HG03159 (cell line): ENCODE results near the gene SRPX.

Source experiments
- ATAC-seq: cut with Tn5 transposase; IDR thresholded peaks from one replicate; pipeline ENCODE4 v1.9.1; 2021; ENCODE audit warnings: mild to moderate bottlenecking, moderate library complexity; ENCODE audit not compliant: unreplicated experiment

SRPX gene

DNA sequence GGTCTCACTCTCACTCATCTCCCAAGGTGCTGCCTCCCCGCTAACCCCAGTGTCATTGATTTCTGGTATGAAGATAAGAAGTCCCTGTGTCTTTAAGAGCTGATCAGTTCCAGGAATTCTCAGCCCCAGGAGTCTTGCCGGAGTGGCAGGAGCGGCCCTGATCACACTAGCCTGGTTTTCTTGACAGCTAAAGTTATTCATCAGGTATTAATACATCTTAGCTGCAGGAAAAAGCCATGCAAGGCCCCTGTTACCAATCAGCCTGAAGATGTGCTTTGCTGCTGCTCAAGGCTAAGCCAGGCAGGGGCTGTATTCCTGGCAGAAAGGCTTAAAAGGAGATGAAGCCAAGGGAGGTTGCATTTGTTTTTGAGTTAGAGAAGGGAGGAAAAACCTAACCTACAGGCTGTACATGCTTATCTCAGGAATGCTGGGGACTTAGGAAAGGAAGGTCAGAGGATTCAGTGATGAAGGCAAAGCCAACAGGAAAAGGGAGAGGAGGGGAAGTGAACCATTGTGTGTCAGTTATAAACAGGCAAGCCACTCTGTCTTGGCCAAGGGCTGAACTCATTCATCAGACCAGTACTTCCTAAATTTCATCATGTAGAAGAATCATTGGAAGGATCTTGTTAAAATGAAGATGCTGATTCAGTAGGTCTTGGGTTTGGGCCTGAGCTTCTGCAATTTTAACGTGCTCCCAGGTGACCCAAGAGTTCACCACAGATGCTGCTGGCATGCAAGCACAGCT is 8.6 kb downstream of the SRPX start:
- no peak for ATAC-seq

DNA sequence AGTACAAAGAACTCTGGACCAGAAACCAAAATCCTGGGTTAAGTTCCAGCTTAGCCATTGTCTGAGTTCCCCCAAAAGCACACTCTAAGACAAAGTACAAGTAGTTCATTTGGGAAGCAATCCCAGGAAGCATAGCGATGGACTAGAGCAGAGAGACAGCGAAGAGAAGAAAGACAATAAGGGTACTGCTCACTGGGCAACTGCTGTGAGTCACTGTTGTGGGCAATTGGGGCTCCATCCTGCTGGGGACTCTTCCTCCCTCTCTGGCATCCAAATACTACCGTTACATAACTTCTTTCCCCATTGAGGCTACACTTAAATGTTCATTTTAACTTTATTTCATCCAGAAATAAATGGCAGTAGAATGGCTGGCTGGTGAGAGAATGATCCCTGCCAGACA is 14.1 kb downstream of the SRPX start:
- no peak for ATAC-seq

DNA sequence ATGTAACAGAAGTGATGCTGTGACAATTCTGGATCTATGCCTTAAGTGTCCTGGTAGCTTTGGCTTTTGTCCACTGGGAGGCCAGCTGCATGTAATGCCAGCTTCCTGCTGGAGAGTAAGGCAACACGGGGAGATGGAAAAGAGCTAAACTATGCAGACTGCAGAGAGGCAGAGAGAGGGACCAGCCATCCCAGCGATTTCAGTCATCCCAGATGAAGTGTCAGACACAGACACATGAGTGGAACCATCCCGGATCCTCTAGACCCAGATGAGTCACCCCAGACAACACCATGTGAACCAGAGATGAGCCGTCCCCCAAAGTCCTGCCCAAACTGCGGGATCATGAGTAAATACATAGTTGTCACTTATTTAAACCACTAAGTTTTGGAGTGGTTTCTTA is 14.6 kb downstream of the SRPX start:
- ATAC-seq, result no peak

DNA sequence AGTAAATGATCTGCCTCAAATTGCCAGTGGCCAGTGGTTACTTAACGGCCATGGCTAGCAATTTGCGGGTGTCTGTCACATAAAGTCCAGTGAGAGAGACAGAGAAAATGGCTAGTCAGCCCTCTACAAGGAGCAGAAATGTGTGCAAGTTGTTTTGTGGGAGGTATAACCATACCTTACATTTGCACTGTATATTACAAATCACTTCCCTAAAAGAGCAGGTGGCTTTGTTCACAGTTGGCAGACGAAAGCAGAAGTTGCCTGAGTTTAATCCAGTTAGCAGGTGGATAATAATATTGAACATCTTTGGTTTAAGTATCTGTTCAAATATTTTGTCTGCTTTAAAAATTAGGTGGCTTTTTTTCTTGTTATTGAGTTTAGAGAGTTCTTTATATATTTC is 15.6 kb downstream of the SRPX start:
- ATAC-seq, result peak; percentile 84

DNA sequence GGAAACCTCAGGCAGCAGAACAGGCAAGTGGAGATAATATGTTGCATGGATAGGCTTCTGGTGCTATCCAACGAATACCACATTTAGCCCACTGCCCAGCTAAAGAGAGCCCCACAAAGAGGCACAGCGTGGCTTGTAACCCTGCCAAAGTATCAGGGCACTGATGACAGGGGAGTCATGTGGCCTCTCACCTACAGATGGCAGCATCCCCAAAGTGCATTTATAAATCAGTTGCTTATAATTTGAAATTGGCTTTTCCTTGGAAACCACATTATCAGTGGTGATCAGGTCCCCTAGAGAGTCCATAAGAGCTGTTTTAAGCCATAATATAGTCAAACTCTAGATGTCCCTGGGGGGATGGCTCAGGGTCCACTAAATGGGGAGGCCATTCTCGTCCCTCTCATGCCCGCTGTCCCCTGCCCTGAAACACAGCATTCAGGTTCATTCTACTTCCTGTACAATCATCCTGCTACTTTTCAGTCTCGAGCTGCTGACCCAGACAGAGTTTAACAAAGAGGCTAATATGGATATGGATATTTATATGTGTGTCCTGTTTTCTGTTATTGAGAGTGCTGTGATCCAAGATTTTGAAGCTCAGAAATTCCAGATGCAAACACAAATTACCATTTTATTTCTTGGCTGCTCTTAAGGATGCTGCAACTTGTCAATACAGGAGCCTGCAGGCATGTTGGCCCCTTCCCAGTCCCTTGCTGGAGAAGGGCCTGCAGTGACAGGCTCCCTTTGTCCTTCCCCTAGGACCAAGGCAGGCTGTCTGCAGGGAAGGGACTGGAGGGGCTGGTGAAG is 28.5 kb downstream of the SRPX start:
- ATAC-seq, result peak; percentile 55

DNA sequence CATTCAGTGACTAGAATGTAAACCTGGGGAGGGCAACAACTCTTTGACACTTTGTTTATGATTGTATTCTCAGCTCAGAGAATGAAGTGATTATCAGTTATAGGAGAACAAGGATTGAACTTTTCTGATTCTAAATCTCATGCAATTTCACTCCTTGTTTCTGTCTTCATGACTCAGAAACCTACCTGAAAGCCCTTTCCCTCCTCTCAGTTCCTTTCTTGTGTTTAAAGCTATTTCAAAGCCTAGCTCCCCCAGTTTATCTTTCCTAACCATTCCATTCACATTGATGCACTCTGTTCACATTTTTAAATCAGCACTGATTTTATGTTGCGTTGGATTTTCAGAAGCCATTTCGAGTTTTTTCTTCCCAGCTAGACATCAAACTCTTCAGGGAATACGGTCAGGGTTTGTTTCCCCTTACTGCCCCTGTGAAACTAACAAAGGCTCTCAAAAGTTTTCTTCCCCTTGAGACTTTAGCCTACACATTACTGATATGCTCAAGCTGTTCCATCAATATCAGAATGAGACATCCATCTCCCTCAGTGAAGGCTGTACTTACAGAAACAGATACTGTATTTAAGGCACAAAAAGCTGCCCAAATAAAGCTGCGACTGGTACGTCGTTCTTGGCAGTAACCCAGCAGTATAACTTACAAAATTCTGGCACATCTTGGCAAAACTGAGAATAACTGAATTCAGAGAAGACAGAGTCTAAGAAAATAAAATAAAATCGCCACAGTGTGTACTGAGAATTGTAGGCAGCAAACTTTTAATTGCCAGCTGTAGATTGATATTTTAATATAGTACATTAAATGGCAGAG is 31.0 kb downstream of the SRPX start:
- no peak for ATAC-seq

DNA sequence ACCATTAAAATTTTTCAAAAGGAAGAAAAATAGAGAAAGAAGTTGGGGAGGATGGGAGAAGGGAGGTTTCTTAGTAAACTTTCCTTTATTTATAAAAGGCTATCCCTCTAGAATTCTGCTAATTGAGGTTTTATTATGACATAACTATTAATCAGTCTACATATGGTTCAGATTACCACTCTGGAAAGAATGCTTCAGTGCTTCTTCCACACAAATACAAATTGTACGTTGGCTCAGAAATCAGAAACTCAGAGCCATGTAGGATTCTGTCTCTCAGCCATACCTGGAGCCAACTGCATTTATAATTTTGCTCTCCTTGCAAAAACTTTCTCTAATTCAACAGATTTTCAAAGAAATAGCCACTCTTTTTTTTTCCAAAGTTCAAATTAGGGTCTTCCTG is 37.1 kb downstream of the SRPX start:
- ATAC-seq, result no peak

DNA sequence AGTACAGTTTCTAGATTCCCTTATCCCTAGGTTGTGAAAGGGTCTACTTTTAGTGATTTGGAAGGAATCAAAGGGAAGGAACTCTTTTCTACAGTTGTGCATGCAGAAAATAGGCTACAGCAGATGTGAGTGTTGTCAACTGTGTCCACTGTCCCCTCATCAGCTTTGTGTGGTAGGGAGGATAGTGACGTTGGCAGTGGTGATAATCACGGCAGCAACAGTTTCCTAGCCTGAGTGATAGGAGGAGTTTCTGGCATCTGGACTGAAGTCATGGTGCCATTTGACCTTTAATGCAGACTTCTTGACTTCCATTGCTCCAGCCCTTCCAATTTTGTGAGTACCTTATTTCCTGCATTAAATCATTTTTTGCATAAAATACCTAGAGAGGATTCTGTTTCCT is 39.3 kb downstream of the SRPX start:
- no peak for ATAC-seq

DNA sequence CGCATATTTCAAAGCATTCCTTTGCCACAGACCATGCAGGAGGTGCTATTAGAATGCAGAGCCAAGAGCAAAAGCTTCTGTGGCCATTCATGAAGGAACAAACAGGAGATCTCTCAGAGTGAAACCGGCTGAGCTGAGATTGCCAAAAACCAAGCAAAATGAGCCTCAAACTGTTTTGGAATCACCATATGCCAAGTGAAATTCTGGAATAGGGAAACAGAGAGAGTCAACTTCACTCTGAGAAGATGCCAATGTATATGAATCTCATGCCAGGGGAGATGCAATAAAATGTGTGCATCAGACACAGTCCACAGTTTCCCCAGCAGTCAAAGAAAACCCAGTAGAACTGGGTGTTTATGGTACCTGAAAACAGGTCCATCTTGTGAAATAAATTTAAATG is 42.3 kb downstream of the SRPX start:
- no peak for ATAC-seq

DNA sequence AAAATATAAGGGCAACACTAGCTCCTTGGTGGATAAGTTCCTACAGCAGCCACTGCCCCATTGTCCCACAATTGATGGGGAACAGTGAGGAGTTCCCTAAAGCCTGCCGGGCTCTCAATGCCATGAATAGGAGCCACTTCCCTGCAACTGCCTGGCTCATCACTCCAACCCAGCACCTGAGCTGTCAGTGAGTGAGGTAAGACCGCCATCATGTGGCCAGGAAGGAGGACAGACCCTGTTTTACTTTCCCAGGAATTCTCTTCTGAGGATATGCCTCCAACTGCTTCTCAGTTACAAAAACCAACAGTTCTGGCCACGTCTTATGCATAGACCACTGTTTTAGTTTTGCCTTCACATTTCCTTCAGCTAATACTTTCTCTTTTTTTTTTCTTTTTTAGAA is 45.5 kb downstream of the SRPX start:
- ATAC-seq, result no peak

DNA sequence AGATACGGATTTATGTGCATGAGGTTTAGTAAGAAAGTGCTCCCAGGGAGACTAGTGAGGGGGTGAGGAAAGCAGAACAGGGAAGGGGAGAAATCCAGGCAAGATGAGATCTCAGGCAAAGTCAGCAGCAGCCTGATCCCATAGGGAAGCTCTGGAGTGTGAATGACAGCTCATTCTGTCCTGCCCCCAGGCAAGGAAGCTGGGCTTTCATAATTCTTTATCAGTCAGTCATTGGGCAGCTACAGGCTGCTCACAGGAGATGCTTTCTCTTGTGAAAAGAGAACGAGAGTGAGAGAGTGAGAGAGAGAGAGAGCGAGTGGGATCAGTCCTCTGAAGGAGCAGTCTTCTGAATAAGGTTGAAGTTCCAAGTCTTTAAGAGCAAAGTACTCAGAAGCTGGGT is 48.1 kb downstream of the SRPX start:
- no peak for ATAC-seq

DNA sequence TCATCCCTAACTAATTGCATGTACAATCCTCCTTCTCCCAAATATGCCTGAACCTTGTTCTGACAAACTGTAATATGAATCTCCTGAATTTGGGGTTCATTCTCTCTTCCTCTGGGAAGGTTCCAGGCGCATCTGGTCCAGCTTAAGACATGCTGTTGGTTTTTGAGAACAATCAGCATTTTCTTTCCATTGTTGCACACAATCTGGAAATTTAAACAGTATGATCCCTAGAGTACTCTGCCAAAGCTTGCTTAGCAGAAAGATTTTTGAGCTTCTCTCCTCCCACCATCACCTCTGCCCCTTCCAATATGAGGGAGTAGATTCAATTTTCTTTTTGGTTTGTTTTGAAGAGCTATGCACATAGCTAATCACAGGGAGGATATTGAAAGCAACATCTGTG is 50.1 kb downstream of the SRPX start:
- no peak for ATAC-seq

DNA sequence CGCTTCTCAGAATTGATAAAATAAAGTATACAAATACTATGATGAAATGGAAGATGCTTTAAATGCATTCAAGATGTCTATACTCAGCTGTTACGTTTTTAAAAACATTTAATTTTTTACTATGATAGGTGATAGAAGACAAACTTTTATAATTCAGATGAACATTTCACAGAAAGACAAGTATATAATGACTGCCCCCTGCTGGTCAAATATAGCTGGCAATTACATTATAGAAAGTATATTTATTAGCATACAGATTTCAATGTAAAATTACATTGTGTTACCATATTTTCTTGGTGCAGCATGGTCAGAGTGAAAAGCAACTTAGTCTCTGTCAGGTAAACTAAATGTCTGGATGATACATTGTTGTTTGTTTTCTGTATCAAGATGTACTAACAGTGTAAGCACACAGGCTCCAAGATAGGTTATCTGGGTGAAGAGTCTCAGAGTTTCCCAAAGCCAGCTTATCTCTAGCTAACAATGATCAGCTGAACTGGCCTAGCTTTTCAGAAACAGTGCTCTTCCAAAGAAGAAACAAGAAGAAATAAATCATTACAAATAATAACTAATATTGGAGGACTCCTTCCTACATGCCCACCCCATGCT is 54.1 kb downstream of the SRPX start:
- no peak for ATAC-seq

DNA sequence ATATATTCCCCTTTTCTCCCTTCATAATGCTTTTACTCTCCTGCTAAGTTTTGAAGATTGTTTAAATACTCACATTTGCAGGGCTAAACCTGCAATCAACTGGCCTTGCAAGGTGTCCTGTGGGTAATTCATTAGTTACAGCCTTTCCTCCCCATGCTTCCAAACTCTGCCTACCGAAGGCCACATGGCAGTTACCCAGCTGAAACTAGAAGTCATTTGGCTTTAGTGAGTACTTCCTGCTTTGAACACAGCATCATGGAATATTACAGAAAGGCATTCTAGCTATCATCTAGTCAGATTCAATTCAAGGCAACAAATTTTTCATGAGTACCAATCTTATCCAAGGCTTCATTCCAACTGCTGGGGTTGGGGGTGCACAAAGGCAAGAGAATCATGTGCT is 55.6 kb downstream of the SRPX start:
- ATAC-seq, result no peak

DNA sequence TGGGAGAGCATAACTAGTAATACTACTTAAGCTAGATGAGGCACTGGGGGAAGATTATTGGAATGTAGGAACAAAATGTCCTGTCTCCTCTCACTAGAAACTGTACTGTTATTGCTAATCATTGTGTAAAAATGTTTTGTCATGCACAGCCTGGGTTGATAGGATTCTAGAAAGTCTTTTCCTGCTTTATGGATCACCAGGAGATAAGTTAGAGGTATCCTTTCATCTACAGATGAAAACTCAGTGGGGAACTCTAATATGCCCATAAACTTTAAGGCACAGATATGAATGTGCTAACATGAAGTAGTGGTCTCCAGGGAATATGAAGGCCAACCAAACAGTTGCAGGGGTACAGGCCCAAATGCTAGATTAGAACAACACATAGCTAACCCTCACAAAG is 57.5 kb downstream of the SRPX start:
- ATAC-seq, result no peak

DNA sequence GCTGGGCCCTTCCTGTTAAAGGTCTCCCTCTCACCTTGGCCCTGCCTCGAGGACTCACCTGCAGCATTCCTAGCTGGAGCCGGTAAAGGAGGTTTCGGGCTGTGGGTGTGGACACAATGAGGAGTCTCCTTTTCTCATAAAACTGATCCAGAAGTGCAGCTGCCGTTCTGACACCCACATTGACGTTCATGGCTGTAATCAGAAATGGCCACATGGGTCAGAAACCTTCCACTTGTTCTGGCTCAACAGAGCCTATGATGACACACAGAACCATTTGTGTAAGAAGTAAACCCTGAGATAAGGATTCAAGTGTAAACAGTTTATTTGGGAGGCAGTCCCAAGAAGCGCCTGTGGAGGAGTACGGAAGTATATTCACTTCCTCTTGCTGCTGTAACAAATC is 63.8 kb downstream of the SRPX start:
- no peak for ATAC-seq

DNA sequence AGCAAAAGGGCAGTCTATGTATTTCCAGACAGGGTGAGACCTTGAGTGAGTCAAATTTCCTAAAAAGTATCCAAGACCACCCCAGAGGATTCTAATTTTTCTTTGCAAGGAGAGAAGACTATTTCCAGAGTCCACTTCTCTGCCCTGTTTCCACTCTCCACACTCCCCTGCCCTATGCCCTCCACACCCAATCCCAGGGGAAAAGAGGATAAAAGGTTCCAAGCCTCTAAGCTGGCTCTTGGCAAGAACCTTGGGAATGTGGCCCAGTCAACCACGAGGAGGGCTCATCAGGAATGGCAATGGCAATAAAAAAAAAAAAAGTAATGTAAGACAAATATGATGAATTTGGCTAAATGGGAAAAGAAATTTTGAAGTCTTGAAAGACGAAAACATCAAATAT is 65.9 kb downstream of the SRPX start:
- ATAC-seq, result no peak

DNA sequence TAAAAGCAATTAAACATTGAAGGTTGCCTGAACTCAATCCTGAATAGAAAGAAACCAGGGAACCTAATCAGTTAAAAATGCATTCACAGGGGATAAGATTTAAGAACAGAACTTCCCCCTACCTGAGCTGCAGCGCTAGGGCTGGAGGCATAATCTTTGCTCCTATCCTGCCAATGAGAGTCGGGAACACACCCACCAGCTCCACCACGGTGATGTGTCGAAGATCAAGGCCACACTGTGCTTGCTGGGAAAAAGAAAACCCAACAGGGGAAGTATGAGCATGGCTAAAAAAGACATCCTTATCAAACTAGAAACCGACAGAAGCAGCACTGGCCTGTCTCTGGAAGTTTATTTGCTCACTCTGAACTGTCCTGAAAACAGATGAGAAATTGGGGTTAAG is 66.3 kb downstream of the SRPX start:
- no peak for ATAC-seq

DNA sequence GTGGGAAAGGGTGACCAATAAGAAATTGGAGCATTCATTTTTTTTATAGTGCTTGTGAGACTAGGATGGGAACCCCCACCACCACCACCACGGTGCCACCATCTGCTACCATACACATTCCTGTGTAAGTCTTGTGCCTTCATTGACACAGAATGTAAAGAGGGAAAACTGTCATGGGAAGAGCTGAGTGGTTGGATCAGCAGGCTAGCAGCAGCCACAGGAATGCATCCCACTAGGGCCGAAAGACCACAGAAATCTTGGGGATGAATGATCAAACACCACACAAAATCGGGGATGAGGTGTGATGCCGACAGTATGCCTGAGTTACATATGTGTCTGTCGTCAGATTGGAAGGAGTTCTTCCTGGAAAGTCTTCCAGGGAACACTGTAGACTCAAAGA is 69.2 kb downstream of the SRPX start:
- no peak for ATAC-seq

DNA sequence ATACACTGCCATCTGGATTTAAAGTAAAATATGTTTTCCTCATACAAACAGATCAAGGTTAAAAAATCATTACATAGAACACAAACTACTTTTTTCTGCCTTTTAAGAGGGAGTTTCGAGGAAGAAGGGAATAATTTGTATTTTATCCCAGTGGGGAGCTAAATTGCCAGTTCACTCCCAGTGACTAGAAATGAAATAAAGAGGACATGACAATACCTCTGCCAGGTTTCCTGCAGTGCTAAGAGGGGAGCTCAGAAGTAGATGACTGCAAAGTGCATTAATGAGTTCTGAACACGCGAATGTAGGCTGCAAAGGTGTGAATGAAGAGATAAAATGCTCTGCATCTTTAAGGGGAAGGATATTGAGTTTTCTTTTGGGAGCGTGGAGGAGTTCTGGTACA is 69.7 kb downstream of the SRPX start:
- no peak for ATAC-seq

DNA sequence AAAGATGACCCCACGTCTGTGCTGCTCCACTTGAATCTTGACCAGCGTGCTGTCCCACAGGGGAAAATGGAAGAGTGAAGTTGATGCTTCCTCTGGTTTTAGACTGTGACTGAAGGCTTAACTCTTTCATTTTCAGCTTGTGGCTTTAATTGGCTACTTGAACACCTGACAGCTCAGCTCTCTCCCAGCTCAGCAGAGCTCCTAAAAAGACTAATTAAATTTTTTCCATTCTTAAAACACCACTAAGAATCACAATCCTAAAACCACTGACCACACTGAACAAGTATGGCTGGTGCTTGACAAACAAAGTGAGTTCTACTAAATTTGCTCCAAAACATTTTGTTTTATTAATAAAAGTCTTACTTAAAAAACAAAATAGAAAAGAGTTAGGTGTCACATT is 71.7 kb downstream of the SRPX start:
- ATAC-seq, result no peak
